Cerebellar nuclear complex (tissue), 1 donor: ENCODE results near the gene FRG1.
"Not testable (repeated sequence)": the region's sequence is repeated elsewhere in the genome, so short reads cannot be mapped to it uniquely, and the experiment has no call there.

ENCODE experiments used
- DNase-seq, 2 experiments: peaks; one replicate each; lab custom pipeline; 2025; lab: John Stamatoyannopoulos, UW

Gene FRG1

GRCh38 chr4:189985651-189986243, 45.1 kb downstream of the FRG1 start:
- not testable (repeated sequence) for DNase-seq

DNA sequence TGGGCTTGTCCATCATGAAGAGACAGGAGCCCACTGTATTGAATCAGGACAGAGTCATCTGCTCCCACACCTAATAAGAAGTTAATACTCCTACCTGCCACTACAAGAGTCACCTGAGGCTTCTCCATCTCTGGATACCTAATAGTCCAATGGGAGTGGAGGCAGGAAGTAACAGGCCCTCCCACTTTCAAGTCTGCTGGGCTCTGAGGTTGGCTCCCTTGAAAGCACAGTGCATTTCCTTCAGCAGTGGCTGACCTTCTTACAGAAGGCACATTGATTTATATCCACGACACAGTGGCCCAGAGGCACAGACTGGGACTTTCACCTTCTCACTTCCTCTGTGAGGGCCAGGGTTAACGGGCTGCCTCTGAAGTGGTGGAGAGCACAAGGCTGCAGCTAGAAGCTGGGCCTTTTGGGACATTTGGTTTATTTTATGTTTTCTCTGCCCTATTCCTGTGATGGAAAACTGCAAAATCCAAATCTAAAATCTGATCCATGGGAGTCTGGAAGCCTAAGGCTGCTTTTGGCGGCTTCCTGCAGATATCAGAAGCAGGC, 48.3 kb downstream of the FRG1 start:
- no peak for DNase-seq

DNA sequence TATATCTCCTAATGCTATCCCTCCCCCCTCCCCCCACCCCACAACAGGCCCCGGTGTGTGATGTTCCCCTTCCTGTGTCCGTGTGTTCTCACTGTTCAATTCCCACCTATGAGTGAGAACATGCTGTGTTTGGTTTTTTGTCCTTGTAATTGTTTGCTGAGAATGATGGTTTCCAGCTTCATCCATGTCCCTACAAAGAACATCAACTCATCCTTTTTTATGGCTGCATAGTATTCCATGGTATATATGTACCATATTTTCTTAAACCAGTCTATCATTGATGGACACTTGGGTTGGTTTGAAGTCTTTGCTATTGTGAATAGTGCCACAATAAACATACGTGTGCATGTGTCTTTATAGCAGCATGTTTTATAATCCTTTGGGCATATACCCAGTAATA, 49.3 kb downstream of the FRG1 start:
- DNase-seq, result not testable (repeated sequence)
